ENCODE results near the gene SLC9A1.
"Not testable (repeated sequence)": the region's sequence is repeated elsewhere in the genome, so short reads cannot be mapped to it uniquely, and the experiment has no call there.

SLC9A1 gene

GRCh38 chr1:27154991-27155781 is at the start of gene SLC9A1:
TSS of gene SLC9A1 (minus strand) at chr1:27155125. CDS start at chr1:27154334, 791 bp downstream.
- DNase-seq: peak; percentile 91

- no peak for DNase-seq
Measured at GRCh38 chr1:27203946-27204345, 49.0 kb upstream of the SLC9A1 start.

DNA sequence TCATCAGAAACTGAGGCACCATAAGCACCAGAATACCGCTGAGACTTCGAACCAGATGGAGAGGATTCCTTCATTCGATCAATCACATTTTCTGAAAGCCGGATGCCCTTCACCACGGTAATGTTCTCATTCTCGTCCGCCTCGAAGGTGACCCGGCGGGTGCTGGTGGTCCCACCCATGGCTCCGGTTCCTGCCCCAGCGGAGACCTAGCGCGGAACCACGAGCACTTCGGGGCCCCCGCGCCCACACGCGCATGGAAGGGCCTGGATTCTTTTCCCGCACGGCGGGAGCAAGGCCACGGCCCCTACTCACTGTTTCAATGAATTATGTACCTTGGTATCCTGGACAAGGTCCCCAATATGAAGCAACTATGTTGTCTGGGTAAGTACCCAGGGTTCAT is 46.4 kb upstream of the SLC9A1 start:
- DNase-seq: no peak

- DNase-seq: no peak
Measured at GRCh38 chr1:27193194-27193593, 38.3 kb upstream of the SLC9A1 start.

- no peak for DNase-seq
Measured at GRCh38 chr1:27192039-27192529, 37.2 kb upstream of the SLC9A1 start.

GRCh38 chr1:27184665-27185064 is 29.7 kb upstream of the SLC9A1 start:
- not testable (repeated sequence) for DNase-seq

DNA sequence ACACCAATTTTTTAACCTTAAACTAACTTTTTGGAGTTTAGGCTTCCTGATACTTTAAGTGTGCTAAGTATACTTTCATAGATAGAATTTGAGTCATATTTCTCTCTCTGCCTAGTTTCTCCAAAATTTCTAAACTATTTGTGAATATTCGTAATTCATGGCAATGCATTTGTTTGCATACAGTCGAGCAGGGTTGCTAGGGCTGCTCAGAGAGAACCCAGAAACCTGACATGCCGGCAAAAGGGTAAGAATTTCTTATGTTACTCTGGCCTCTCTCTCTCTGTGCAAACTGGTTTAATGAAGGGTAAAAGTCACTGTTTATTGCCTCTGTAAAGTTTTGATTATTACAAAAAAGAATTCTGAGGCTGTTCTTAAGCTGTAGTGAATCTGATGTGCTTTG is 25.1 kb upstream of the SLC9A1 start:
- no peak for DNase-seq

DNA sequence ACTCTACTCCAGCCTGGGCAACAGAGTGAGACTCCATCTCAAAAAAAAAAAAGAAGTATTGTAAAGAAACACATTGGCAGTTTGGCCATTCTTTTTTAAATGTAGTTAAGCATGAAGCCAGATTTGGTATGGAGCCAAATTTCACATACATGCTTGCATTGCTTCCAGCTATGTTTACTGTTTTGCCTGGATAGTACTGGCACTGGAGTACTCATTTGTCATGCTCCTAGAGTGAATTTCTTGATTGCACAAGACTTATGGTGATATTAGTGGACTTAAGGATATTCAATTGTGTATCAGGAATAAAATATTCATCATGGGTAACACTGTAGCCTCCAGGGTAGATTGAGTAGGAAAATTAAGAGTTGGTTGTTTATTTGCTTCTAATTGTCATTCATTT is 24.5 kb upstream of the SLC9A1 start:
- no peak for DNase-seq

- no peak for DNase-seq
Measured at GRCh38 chr1:27176954-27177353, 22.0 kb upstream of the SLC9A1 start.

DNA sequence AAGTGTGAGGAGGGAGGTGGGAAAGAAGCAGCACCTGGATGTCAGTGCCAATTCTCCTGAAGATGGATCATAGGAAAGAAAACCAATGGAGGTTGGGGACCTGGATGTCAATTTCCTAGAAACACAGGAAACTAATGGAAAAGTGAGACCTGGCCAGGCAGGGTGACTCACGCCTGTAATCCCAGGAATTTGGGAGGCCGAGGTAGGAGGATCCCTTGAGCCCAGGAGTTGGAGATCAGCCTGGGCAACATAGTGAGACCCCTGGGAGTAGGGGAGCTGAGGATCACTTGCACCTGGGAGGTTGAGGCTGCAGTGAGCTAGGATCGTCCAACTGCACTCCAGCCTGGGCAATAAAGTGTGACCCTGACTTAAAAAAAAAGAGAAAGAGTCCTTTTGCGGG is 21.4 kb upstream of the SLC9A1 start:
- no peak for DNase-seq

- DNase-seq: not testable (repeated sequence)
Measured at GRCh38 chr1:27172992-27173391, 18.1 kb upstream of the SLC9A1 start.

DNA sequence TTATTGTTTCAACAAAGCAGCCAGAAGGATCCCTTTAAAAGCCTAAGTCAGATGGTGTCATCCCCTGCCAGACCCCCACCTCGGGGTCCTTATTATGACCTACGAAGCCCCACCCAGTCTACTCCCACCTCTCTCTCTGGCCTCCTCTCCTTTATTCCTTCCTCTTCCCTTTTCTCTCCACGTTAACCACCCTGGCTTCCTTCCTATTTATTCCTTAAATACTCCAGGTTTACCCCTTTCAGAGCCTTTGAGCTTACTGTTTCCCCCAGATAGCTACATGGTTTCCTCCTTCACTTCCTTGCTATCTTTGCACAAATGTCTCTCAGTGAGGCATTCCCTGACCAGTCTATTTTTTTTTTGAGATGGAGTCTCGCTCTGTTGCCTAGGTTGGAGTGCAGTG is 12.0 kb upstream of the SLC9A1 start:
- DNase-seq: no peak

- no peak for DNase-seq
Measured at GRCh38 chr1:27166351-27166802, 11.5 kb upstream of the SLC9A1 start.

- DNase-seq: no peak
Measured at GRCh38 chr1:27163093-27163492, 8.2 kb upstream of the SLC9A1 start.

- DNase-seq: no peak
Measured at GRCh38 chr1:27162090-27162489, 7.2 kb upstream of the SLC9A1 start.

DNA sequence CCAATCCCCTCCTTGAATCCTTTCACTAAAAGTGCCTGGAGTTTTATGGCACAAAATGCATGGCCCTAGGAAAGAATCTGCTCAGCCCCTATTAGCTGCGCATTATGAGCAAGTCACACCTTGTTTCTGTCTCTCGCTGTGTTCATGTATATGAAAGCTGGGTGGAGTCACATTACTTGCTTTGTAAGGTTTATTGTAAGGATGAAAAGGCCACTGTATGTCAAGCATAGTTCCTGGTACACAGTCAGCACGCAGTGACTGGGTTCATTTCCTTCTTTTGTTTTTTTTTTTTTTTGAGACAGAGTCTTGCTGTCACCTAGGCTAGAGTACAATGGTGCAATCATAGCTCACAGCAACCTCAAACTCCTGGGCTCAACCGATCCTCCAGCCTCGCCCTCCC is 6.7 kb upstream of the SLC9A1 start:
- DNase-seq: no peak

- DNase-seq: no peak
Measured at GRCh38 chr1:27157194-27157593, 2.3 kb upstream of the SLC9A1 start.

GRCh38 chr1:27154469-27154990 is 395 bp downstream of the SLC9A1 start:
- DNase-seq: no peak

DNA sequence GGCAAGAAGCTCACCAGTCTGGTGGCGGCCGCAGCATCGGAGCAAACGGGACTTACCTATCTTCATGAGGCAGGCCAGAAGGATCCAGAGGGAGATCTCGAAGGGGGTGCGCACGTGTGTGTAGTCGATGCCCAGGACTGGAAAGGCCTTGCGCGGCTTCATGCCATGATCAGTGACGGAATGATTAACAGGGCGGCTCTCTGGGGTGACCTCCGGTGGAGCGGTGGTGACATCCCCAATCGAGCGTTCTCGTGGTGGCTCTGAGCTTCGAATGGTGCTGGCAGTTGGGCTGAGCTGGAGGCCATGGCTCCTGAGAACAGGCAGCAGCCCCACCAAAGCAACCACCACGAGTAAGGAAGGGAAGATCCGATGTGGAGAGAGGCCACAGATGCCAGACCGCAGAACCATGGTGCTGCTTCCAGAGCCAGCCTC is 982 bp downstream of the SLC9A1 start:
- DNase-seq: no peak

- DNase-seq: no peak
Measured at GRCh38 chr1:27153549-27153886, 1.4 kb downstream of the SLC9A1 start.

- no peak for DNase-seq
Measured at GRCh38 chr1:27152829-27153548, 1.9 kb downstream of the SLC9A1 start.

GRCh38 chr1:27152004-27152828 is 2.7 kb downstream of the SLC9A1 start:
- DNase-seq: no peak

DNA sequence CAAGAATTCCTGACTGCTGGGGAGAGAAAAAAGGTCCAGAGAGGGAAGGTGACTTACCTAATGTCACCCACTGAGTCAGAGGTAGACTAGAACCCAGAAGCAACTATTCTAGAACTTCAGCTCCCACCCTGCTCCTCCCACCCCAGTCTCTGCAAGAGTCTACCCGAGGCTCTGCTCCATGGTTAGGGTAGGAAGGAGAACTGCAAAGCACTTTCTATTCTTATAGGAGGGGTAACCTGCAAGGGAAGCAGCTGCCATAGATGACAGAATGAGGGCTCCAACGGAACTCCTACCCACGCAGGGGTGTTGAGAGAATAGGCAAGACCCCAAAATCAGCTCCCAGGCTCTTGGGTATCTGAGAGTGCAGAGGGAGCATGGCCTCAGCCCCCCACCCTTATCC is 4.3 kb downstream of the SLC9A1 start:
- no peak for DNase-seq

Data from stimulated activated CD4-positive, alpha-beta T cell treated with anti-CD3 and anti-CD28 coated beads, Interleukin-12 subunit alpha, Interleukin-12 subunit beta, amount 100 ng/mL, for 4 hours (primary cell).